HEK293 (cell line): ENCODE measurements around the gene DIPK1C.

Source experiments
- YY1 ChIP-seq: fragments of 450-650 bp; formaldehyde crosslinking; IDR thresholded peaks from 2 replicates; pipeline ENCODE4 v1.5.1; 2018; ENCODE audit warnings: missing biosample characterization, missing genetic modification characterization
- ZNF146 ChIP-seq: fragments of 450-650 bp; formaldehyde crosslinking; IDR thresholded peaks from 2 replicates; pipeline ENCODE4 v1.5.1; 2016; ENCODE audit warnings: missing biosample characterization, missing genetic modification characterization
- ZNF169 ChIP-seq: fragments of 450-650 bp; formaldehyde crosslinking; IDR thresholded peaks from 2 replicates; pipeline ENCODE4 v1.5.1; 2016; ENCODE audit warnings: missing biosample characterization, missing genetic modification characterization
- ZNF24 ChIP-seq: fragments of 450-650 bp; formaldehyde crosslinking; IDR thresholded peaks from 2 replicates; pipeline ENCODE4 v1.5.1; 2016; ENCODE audit warnings: missing biosample characterization, missing genetic modification characterization
- ZNF274 ChIP-seq, 2 experiments: fragments of 200-500 bp in 1 of 2; fragments of 450-650 bp in 1 of 2; sonication (Bioruptor generic) in 1 of 2; formaldehyde crosslinking in 1 of 2; IDR thresholded peaks; 2 replicates each; pipeline versions ENCODE4 v1.5.1 to v1.6.1; 2014 to 2016; ENCODE audit warnings: borderline replicate concordance in 1 of 2, inconsistent platforms in 1 of 2, low read length in 1 of 2, missing biosample characterization in 1 of 2, missing genetic modification characterization in 1 of 2
- TF ChIP-seq, protein P1 (sequence below): fragments of 450-650 bp; formaldehyde crosslinking; IDR thresholded peaks from 2 replicates; pipeline ENCODE4 v1.5.1; 2016; ENCODE audit warnings: missing biosample characterization, missing genetic modification characterization
- TF ChIP-seq, protein P2 (sequence below): fragments of 450-650 bp; formaldehyde crosslinking; IDR thresholded peaks from 2 replicates; pipeline ENCODE4 v1.5.1; 2016; ENCODE audit warnings: missing biosample characterization, missing genetic modification characterization
- TF ChIP-seq, protein P3 (sequence below): fragments of 450-650 bp; formaldehyde crosslinking; conservative IDR thresholded peaks from 2 replicates; pipeline ENCODE4 v1.5.1; 2016; ENCODE audit warnings: low read depth, missing biosample characterization, missing genetic modification characterization
- TF ChIP-seq, protein P4 (sequence below): fragments of 450-650 bp; formaldehyde crosslinking; IDR thresholded peaks from 2 replicates; pipeline ENCODE4 v1.5.1; 2017; ENCODE audit warnings: missing biosample characterization, missing genetic modification characterization

DNA sequence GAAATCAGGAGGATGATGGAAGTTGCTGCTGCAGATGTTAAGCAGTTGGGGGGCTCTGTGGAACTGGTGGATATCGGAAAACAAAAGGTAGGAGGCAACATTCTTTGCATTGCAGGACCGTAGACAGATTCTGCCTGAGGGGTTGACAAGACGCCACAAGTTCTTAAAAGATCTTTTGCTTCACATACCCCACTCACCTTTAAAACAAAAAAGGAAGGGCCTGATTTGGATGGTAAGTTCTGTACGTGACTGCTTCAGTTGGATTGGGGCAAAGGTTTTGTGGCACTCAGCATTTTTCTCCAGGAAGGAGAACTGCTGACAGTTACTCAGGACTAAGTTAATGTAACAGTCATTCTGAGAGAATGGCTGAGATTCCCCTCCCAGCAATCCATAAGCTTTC is 44.3 kb upstream of the DIPK1C start:
- TF ChIP-seq ZNF274 (IDR thresholded peaks at IDR 0.05; ENCODE audit: low read length) (no peak), ZNF274 (tag by site-specific recombination; IDR thresholded peaks at IDR 0.05; ENCODE audit: borderline replicate concordance) (no peak), ZNF24 (tag by site-specific recombination) (no peak), YY1 (tag by site-specific recombination) (no peak), ZNF169 (no peak), ZNF146 (tag by site-specific recombination) (no peak)
- TF ChIP-seq, protein P1, sequence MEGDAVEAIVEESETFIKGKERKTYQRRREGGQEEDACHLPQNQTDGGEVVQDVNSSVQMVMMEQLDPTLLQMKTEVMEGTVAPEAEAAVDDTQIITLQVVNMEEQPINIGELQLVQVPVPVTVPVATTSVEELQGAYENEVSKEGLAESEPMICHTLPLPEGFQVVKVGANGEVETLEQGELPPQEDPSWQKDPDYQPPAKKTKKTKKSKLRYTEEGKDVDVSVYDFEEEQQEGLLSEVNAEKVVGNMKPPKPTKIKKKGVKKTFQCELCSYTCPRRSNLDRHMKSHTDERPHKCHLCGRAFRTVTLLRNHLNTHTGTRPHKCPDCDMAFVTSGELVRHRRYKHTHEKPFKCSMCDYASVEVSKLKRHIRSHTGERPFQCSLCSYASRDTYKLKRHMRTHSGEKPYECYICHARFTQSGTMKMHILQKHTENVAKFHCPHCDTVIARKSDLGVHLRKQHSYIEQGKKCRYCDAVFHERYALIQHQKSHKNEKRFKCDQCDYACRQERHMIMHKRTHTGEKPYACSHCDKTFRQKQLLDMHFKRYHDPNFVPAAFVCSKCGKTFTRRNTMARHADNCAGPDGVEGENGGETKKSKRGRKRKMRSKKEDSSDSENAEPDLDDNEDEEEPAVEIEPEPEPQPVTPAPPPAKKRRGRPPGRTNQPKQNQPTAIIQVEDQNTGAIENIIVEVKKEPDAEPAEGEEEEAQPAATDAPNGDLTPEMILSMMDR (tag by site-specific recombination): no peak
- TF ChIP-seq, protein P2, sequence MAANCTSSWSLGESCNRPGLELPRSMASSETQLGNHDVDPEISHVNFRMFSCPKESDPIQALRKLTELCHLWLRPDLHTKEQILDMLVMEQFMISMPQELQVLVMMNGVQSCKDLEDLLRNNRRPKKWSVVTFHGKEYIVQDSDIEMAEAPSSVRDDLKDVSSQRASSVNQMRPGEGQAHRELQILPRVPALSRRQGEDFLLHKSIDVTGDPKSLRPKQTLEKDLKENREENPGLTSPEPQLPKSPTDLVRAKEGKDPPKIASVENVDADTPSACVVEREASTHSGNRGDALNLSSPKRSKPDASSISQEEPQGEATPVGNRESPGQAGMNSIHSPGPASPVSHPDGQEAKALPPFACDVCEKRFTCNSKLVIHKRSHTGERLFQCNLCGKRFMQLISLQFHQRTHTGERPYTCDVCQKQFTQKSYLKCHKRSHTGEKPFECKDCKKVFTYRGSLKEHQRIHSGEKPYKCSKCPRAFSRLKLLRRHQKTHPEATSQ (tag by site-specific recombination): no peak
- TF ChIP-seq, protein P3, sequence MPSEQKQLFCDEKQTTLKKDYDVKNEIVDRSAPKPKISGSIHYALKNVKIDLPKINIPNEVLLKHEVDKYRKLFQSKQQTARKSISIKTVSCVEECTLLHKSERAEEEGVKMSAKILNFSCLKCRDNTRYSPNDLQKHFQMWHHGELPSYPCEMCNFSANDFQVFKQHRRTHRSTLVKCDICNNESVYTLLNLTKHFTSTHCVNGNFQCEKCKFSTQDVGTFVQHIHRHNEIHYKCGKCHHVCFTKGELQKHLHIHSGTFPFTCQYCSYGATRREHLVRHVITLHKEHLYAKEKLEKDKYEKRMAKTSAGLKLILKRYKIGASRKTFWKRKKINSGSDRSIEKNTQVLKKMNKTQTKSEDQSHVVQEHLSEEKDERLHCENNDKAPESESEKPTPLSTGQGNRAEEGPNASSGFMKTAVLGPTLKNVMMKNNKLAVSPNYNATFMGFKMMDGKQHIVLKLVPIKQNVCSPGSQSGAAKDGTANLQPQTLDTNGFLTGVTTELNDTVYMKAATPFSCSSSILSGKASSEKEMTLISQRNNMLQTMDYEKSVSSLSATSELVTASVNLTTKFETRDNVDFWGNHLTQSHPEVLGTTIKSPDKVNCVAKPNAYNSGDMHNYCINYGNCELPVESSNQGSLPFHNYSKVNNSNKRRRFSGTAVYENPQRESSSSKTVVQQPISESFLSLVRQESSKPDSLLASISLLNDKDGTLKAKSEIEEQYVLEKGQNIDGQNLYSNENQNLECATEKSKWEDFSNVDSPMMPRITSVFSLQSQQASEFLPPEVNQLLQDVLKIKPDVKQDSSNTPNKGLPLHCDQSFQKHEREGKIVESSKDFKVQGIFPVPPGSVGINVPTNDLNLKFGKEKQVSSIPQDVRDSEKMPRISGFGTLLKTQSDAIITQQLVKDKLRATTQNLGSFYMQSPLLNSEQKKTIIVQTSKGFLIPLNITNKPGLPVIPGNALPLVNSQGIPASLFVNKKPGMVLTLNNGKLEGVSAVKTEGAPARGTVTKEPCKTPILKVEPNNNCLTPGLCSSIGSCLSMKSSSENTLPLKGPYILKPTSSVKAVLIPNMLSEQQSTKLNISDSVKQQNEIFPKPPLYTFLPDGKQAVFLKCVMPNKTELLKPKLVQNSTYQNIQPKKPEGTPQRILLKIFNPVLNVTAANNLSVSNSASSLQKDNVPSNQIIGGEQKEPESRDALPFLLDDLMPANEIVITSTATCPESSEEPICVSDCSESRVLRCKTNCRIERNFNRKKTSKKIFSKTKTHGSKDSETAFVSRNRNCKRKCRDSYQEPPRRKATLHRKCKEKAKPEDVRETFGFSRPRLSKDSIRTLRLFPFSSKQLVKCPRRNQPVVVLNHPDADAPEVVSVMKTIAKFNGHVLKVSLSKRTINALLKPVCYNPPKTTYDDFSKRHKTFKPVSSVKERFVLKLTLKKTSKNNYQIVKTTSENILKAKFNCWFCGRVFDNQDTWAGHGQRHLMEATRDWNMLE (tag by site-specific recombination): no peak
- TF ChIP-seq, protein P4, sequence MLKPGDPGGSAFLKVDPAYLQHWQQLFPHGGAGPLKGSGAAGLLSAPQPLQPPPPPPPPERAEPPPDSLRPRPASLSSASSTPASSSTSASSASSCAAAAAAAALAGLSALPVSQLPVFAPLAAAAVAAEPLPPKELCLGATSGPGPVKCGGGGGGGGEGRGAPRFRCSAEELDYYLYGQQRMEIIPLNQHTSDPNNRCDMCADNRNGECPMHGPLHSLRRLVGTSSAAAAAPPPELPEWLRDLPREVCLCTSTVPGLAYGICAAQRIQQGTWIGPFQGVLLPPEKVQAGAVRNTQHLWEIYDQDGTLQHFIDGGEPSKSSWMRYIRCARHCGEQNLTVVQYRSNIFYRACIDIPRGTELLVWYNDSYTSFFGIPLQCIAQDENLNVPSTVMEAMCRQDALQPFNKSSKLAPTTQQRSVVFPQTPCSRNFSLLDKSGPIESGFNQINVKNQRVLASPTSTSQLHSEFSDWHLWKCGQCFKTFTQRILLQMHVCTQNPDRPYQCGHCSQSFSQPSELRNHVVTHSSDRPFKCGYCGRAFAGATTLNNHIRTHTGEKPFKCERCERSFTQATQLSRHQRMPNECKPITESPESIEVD (tag by site-specific recombination): no peak
